COLO829 (cell line): ENCODE data around the gene RBM15.

Source experiments
- DNase-seq: peaks from one replicate; pipeline ENCODE4 v3.0.0; 2012; ENCODE audit warnings: low spot score

Gene RBM15

DNA sequence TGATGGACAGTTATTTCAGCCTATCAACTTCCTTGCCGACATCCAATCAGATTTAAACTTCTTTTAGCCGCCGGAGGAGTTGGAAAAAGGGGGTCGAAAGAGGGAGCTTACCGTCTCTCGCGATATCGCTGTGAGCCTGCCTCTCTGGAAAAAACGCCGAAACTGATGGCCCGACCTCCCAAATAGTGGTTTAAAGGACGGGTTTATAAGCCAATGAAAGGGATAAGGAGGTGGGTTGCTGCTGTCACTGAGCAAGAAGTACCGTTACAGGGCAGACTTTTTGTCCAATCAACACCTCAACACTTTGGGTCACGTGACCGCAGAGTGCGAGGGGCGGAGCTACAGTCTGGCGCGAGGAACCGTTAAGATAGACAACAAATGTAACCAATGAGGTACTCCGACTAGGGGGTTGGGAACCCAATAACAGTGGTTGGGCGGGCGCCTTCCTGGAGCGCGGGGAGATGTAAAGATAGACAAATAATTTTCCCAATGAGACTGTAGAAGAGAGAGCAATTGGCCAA, at the start of gene RBM15:
TSS of gene RBM15 (plus strand) at position 492 of the 521 bp plus-strand sequence. CDS start at position 521, 29 bp downstream.
- peak; percentile 95 for DNase-seq

DNA sequence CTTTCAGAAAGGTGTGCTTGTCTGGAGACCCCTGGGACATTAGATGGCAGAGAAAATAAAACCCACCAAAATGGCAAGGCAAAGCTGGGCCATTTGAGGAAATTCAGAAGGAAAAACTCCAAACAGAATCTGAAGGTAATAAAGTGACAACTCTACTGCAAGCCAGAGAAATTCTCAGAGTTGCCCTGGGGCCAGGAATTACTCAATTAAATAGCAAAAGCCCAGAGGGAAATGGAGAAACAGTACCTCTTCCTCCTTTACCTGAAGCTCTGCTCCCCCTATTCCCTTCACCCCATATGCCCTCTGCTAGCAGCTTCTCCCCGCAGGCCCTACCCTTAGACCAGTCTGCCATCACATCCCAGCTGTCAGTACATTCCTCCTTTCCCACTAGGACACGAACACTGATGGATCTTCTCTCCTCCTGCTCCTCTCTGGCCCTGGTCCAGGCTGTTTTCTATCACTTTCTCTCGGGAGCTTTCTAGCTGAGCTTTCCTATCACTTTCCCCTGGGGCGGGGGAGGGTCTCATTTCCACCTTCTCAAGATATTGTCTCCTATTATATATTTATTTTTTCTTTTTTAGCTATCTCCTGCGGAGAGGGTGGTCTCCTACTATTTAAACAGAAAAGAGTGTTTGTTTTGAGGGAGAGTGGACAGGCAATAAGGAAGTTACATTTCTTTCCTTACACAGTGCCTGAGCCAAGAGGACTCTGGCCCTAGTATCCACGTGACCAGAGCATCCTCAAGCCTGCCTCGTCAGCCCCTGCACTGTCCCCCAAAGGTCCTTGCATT, 47.7 kb upstream of the RBM15 start:
- no peak for DNase-seq

GRCh38 chr1:110292031-110292741, 47.0 kb upstream of the RBM15 start:
- DNase-seq: no peak

- DNase-seq: no peak
Observed at GRCh38 chr1:110293601-110294104, 45.5 kb upstream of the RBM15 start.

GRCh38 chr1:110294308-110294707, 44.9 kb upstream of the RBM15 start:
- no peak for DNase-seq

DNA sequence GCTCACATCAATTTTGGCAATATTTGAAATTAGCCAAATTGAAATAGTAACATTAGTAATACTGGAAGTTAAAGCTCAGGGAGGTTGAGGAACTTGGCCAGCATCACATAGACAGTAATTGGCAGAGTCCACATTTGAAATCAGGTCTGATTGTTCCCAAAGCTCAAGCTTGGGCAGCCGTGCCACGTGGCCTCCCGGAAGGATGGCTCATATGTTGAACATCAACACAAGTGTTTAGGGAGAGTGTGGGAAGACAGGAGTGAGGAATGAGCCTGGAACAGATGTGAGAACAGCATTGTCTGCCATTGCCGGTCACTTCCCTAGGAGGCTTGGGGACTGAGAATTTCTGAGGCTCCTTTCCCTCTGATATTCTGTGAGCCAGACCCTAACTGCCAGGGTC, 40.2 kb upstream of the RBM15 start:
- no peak for DNase-seq

- DNase-seq: no peak
Observed at GRCh38 chr1:110300412-110301085, 38.6 kb upstream of the RBM15 start.

GRCh38 chr1:110302836-110303235, 36.3 kb upstream of the RBM15 start:
- DNase-seq: no peak

- DNase-seq: no peak
Observed at GRCh38 chr1:110305900-110306420, 33.2 kb upstream of the RBM15 start.

DNA sequence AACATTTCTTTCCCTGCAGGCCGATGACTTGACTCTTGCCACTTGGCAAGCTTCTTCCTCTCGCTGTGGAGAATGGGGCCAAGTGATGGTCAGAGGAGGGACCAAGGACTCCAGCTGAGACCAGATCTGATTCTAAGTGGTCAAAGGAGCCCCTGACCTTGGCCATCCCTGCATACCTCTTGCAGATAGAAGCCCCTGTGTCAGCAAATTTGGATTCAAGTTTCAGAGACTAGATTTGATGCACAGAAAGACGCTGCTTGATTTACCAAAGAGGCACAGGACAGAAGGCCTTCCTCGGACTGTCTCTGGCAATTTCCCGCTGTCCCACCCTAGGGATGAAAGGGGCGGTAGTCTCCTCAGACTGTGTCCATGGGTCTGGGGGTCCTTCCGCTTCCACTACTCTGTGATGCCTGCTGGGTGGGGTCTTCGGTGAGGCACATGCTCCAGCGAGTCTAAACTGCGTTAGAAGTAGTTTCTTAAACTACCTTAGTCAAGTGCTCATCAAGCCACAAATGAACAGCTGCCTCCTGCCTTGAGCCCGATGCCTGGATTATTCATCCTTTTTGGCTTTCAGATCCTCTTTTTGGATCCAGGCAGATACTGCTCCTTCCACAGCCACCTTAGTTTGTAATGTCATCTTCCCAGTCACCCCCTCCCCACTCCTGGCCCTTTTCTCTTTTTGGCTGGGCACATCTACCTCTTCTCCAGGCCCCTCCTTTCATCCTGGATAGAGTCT, 31.8 kb upstream of the RBM15 start:
- DNase-seq: no peak

DNA sequence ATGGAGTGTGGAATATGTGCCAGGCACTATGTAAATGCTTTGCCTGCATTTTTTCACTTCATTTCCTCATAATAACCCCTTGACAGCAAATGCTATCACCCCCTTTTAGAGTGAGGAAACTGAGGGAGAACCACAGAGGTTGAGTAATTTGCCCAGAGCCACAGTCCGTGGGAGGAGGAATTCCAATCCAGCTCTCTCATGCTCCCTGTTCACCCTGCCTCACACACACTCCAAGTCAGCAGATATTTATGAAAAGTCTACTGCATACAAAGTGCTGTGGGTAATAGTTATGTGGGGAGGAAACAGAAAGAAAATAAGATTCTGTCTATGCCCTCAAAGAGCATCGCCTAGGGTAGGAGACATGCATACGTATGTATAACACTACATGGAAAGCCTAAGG, 30.9 kb upstream of the RBM15 start:
- no peak for DNase-seq

DNA sequence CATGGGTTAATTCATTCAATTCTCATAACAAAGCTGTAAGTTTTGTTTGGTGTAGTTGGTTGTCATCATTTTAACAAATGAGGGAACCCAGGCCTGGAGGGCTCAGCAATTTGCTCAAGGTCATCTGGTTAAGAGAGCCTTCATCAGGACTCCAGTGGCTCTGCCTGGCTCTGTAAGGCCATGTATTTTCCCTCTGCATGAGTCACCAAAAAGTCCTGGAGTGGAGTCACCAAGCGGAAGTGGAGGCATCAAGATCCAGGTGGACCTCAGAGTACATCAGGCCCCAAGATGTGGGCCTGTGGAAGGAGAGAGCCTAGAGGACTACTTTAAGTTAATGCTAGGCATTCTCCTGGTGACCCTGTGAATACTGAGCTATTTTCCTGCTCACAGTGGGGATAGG, 30.0 kb upstream of the RBM15 start:
- no peak for DNase-seq

DNA sequence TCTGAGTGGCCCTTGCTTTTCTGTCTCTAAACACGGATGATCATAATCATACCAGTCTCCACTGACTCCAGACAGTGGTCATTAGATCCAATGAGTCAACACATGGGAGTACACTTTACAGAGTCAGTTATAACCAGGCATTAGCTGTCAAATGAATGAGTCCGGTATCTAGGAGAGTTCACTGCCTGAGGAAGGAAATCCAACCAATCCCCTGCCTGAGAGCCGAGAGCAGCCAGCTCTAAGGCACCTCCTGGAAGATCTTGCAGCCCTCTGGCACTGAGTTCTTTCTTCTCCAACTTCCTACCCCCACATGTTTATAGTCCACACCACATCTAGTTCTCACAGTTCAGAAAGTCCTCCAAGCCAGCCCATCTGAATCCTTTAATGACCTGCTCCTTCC, 29.4 kb upstream of the RBM15 start:
- no peak for DNase-seq

DNA sequence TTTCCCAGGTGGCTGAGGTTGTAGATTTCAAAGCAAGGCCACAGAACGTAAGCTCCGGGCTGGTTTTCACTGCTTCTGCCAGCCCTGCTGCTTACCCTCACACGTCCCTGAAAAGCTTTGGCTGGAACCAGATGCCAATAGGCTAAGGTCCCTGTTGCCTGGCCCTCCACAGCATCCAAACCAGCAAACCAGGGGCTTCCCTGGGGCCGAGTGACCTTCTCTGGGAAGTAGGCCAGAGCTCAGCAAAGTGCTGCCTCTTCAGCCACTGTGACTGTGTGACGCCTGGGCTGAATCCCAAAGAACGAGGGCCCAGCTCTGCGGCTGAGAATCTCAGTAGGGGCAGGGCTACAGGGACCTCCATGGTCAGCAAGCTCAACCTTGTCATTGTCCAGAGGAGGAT, 28.9 kb upstream of the RBM15 start:
- no peak for DNase-seq

DNA sequence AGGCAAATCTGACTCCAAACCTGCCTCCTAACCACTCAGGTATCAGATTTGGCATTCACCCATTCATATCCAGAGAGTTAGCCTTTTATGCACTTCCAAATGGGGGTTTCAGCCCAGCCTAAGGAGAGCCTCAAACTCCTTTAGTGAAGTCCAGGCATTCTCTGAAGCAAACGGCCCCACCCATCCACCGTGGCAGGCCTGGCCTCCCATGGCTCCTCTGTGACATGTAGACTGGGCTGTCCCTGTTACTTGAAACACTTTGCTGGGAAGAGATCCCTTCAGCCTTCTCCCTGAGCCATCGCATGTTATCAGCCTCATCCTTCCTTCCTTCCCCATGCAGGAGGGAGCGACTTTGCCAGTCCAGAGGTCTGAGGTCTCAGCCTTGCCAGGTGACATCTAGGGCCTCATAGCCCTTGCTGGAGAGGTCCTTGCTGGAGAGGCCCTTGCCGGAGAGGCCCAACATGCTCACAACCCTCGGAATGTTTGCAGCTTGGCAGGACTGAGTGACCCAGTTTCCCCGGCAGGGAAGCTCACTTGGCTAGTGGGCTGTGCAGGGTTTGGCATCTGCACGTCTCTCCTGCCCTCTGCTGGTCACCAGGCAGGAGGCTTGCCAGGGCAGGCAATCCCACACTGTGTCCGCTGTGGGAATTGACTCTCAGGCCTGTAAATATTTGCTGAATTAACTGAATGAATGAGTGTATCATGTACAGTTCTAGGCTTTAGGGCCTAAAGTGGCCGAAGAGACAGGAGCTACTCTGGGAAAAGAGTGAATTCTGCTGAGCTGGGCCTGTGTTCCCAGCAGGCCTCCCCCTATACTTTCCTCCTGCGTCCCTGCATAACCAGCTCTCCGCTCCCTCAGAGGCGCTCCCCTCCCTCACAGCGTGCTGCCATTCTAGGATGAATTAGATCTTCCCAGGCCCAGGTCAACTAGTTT, 26.7 kb upstream of the RBM15 start:
- DNase-seq: peak; percentile 40

GRCh38 chr1:110316735-110317134, 22.4 kb upstream of the RBM15 start:
- no peak for DNase-seq

DNA sequence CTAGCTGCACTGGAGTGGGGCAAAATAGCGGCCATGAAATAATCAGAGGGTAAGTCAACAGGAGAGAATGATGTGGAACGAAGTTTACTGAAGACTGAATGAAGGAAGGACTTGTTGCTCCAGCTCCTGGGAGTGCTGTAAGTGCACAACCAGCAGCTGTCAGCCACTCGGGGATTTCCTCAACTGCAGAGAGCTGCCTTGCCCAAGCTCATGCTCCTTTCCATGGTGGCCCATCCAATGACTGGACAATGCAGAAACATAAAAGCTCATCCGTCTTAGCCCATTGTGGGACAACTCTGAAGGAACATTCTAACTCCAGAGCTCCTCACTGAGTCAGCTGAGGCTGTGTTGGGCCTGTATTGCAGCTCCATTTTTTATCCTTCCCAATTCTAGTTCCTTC, 21.1 kb upstream of the RBM15 start:
- DNase-seq: no peak

- no peak for DNase-seq
Observed at GRCh38 chr1:110319332-110320167, 19.6 kb upstream of the RBM15 start.

DNA sequence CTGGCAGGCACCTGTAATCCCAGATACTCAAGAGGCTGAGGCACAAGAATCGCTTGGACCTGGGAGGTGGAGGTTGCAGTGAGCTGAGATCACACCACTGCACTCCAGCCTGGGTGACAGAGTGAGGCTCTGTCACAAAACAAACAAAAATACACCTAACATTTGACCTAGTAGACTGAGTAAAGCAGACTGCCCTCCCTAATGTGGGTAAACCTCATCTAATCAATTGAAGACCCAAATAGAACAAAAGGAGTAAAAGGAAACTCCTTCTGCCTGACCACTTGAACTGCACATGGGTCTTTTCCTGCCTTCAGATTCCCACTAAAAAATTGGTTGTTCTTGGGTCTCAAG, 19.0 kb upstream of the RBM15 start:
- no peak for DNase-seq

GRCh38 chr1:110321045-110321444, 18.1 kb upstream of the RBM15 start:
- no peak for DNase-seq
